ENCODE data around the gene MOG. TPM values are rescaled to one million over a fixed set of nuclear protein-coding genes. Genes with fewer than 3 reads are reported as not detected.

Gene MOG
- total and polyA plus RNA-seq, 4 donors: not detected

DNA sequence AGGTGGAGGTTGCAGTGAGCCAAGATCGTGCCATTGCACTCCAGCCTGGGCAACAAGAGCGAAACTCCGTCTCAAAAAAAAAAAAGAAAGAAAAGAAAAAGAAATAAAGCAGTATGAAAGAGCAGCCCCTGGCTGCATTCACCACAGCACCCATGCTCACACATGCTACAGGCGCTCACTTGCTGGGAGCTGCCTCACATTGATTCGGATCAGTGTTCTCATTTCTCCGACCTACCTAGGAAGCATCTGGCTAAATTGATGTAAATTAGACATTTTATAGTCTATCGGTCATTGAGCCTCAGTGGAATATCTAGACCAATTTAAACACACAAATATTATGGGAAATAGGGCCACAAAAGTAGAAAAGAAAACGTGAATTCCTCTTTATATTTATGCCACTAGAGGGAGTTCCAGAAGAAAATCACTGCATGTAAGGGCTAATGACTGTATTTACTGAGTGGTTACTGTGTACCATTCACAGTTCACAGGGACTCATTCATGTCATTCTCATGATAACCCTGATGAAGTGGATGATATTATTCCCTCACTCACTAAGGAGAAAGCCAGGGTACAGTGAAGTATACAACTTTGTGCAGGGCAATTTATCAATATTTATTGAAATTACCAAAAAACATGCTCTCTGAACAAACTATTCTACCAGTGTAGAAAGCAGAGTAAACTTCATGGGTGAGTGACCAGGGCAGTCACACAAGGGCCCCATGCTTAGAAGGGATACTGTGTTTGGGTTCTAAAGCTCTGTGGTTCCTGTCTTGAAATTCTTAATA lies 5.3 kb upstream of the MOG start:
- Histone ChIP-seq H3K27me3 (ENCODE audit: control insufficient read depth in 4 of 4, insufficient read depth in 4 of 4, low read length in 3 of 4) (no peaks in the 10 kb centered on the region), H3K36me3 (ENCODE audit: control insufficient read depth in 4 of 4, insufficient read depth in 3 of 4, low read depth in 1 of 4, low read length in 3 of 4) (no peaks in the 10 kb centered on the region), H3K9me3 (ENCODE audit: control insufficient read depth in 4 of 4, low read length in 3 of 4) (no peaks in the 10 kb centered on the region), H3K9ac (ENCODE audit: low read depth in 1 of 2, low read length in 2 of 2) (no peak overlapping the region), H3K4me1 (ENCODE audit: control insufficient read depth in 4 of 4, insufficient read depth in 4 of 4, low read length in 3 of 4) (peaks cover 0 to 4% (median 3%) of the 10 kb centered on the region in 4 donors), H3K27ac (ENCODE audit: low read depth in 1 of 2, low read length in 2 of 2) (no peak overlapping the region), H3K4me3 (ENCODE audit: low read depth in 1 of 3, low read length in 3 of 3) (no peak overlapping the region)
- no peak for DNase-seq (ENCODE audit: low spot score)
- TF ChIP-seq EGR1 (IDR thresholded peaks at IDR 0.05; ENCODE audit: low read depth in 2 of 2) (no peak), FOXA2 (IDR thresholded peaks at IDR 0.05) (no peak), HNF4G (IDR thresholded peaks at IDR 0.05) (no peak), RAD21 (IDR thresholded peaks at IDR 0.05) (peak; percentile 35 to 62), GABPA (IDR thresholded peaks at IDR 0.05 in 1 of 2, conservative IDR thresholded peaks at IDR 0.05 in 1 of 2) (no peak), SP1 (IDR thresholded peaks at IDR 0.05) (no peak), FOXA1 (IDR thresholded peaks at IDR 0.05) (no peak), JUND (IDR thresholded peaks at IDR 0.05) (no peak), NR2F2 (IDR thresholded peaks at IDR 0.05) (no peak)
- TF ChIP-seq, protein P1, sequence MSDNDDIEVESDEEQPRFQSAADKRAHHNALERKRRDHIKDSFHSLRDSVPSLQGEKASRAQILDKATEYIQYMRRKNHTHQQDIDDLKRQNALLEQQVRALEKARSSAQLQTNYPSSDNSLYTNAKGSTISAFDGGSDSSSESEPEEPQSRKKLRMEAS (IDR thresholded peaks at IDR 0.05): no peak
- TF ChIP-seq, protein P2, sequence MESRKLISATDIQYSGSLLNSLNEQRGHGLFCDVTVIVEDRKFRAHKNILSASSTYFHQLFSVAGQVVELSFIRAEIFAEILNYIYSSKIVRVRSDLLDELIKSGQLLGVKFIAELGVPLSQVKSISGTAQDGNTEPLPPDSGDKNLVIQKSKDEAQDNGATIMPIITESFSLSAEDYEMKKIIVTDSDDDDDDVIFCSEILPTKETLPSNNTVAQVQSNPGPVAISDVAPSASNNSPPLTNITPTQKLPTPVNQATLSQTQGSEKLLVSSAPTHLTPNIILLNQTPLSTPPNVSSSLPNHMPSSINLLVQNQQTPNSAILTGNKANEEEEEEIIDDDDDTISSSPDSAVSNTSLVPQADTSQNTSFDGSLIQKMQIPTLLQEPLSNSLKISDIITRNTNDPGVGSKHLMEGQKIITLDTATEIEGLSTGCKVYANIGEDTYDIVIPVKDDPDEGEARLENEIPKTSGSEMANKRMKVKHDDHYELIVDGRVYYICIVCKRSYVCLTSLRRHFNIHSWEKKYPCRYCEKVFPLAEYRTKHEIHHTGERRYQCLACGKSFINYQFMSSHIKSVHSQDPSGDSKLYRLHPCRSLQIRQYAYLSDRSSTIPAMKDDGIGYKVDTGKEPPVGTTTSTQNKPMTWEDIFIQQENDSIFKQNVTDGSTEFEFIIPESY (IDR thresholded peaks at IDR 0.05): no peak
- TF ChIP-seq, protein P3, sequence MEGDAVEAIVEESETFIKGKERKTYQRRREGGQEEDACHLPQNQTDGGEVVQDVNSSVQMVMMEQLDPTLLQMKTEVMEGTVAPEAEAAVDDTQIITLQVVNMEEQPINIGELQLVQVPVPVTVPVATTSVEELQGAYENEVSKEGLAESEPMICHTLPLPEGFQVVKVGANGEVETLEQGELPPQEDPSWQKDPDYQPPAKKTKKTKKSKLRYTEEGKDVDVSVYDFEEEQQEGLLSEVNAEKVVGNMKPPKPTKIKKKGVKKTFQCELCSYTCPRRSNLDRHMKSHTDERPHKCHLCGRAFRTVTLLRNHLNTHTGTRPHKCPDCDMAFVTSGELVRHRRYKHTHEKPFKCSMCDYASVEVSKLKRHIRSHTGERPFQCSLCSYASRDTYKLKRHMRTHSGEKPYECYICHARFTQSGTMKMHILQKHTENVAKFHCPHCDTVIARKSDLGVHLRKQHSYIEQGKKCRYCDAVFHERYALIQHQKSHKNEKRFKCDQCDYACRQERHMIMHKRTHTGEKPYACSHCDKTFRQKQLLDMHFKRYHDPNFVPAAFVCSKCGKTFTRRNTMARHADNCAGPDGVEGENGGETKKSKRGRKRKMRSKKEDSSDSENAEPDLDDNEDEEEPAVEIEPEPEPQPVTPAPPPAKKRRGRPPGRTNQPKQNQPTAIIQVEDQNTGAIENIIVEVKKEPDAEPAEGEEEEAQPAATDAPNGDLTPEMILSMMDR (IDR thresholded peaks at IDR 0.05; ENCODE audit: low read depth, low read length, missing input control): peak; percentile 55
- 67% methylated on average over 8 of the region's 8 CpGs for WGBS

DNA sequence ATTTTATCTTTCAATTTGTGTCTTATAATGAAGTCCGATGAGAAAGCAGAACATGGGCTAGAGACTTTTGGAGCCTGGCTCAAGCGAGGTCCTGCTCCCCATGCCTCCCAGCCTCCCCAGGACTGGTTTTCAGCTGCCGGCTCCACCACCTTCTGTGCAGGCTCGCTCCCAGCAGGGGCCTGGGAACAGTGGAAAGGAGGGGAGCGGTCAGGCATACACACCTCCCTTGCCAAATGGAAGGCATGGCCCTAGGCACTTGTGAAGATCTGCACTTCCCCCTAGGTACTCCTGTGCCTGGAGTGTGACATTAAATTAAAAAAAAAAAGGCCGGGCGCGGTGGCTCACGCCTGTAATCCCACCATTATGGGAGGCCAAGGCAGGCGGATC lies 4.7 kb upstream of the MOG start:
- WGBS: 84% methylated on average over 10 of the region's 10 CpGs
- H3K27me3 ChIP-seq (ENCODE audit: control insufficient read depth in 4 of 4, insufficient read depth in 4 of 4, low read length in 3 of 4): no peaks in the 10 kb centered on the region
- TF ChIP-seq SP1 (IDR thresholded peaks at IDR 0.05) (no peak), FOXA2 (IDR thresholded peaks at IDR 0.05) (no peak), RXRA (IDR thresholded peaks at IDR 0.05) (no peak), YY1 (IDR thresholded peaks at IDR 0.05) (no peak), GABPA (IDR thresholded peaks at IDR 0.05 in 1 of 2, conservative IDR thresholded peaks at IDR 0.05 in 1 of 2) (no peak), HNF4A (conservative IDR thresholded peaks at IDR 0.05) (no peak), EGR1 (IDR thresholded peaks at IDR 0.05; ENCODE audit: low read depth in 2 of 2) (no peak), HNF4G (IDR thresholded peaks at IDR 0.05) (no peak)
- TF ChIP-seq, protein P4, sequence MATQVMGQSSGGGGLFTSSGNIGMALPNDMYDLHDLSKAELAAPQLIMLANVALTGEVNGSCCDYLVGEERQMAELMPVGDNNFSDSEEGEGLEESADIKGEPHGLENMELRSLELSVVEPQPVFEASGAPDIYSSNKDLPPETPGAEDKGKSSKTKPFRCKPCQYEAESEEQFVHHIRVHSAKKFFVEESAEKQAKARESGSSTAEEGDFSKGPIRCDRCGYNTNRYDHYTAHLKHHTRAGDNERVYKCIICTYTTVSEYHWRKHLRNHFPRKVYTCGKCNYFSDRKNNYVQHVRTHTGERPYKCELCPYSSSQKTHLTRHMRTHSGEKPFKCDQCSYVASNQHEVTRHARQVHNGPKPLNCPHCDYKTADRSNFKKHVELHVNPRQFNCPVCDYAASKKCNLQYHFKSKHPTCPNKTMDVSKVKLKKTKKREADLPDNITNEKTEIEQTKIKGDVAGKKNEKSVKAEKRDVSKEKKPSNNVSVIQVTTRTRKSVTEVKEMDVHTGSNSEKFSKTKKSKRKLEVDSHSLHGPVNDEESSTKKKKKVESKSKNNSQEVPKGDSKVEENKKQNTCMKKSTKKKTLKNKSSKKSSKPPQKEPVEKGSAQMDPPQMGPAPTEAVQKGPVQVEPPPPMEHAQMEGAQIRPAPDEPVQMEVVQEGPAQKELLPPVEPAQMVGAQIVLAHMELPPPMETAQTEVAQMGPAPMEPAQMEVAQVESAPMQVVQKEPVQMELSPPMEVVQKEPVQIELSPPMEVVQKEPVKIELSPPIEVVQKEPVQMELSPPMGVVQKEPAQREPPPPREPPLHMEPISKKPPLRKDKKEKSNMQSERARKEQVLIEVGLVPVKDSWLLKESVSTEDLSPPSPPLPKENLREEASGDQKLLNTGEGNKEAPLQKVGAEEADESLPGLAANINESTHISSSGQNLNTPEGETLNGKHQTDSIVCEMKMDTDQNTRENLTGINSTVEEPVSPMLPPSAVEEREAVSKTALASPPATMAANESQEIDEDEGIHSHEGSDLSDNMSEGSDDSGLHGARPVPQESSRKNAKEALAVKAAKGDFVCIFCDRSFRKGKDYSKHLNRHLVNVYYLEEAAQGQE (IDR thresholded peaks at IDR 0.05): no peak
- TF ChIP-seq, protein P1 (IDR thresholded peaks at IDR 0.05): no peak
- TF ChIP-seq, protein P5, sequence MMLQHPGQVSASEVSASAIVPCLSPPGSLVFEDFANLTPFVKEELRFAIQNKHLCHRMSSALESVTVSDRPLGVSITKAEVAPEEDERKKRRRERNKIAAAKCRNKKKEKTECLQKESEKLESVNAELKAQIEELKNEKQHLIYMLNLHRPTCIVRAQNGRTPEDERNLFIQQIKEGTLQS (IDR thresholded peaks at IDR 0.05): no peak
- TF ChIP-seq, protein P3 (IDR thresholded peaks at IDR 0.05; ENCODE audit: low read depth, low read length, missing input control): no peak

More for the DNA sequence above, 4.7 kb upstream of the MOG start:
- Histone ChIP-seq H3K4me3 (ENCODE audit: low read depth in 1 of 3, low read length in 3 of 3) (no peak overlapping the region), H3K27ac (ENCODE audit: low read depth in 1 of 2, low read length in 2 of 2) (no peak overlapping the region), H3K9ac (ENCODE audit: low read depth in 1 of 2, low read length in 2 of 2) (no peak overlapping the region), H3K4me1 (ENCODE audit: control insufficient read depth in 4 of 4, insufficient read depth in 4 of 4, low read length in 3 of 4) (peaks cover 0 to 4% (median 3%) of the 10 kb centered on the region in 4 donors), H3K36me3 (ENCODE audit: control insufficient read depth in 4 of 4, insufficient read depth in 3 of 4, low read depth in 1 of 4, low read length in 3 of 4) (no peaks in the 10 kb centered on the region), H3K9me3 (ENCODE audit: control insufficient read depth in 4 of 4, low read length in 3 of 4) (no peaks in the 10 kb centered on the region)
- DNase-seq (ENCODE audit: low spot score): no peak

Measured in liver (tissue), 9 donors.